Adrenal gland (tissue), 12 donors: Measurements from ENCODE around the gene CST9L. TPM values are rescaled to one million over a fixed set of nuclear protein-coding genes. Genes with fewer than 3 reads are reported as not detected.

ENCODE experiments used
- DNase-seq, 7 donors: peaks; one replicate each; pipeline ENCODE4 v3.0.0-alpha.2; 2019 to 2020
- H3K27ac ChIP-seq, 5 donors: fragments of 200-600 bp; sonication (generic) in 4 of 5; 1 replicate in 3 of 5; 2 replicates in 2 of 5; pipeline versions ENCODE4 v1.5.1 to v1.8.0; 2016 to 2020; ENCODE audit warnings: mild to moderate bottlenecking in 1 of 5
- H3K27me3 ChIP-seq: fragments of 200-600 bp; 2 replicates; pipeline ENCODE4 v1.8.0; 2021
- H3K36me3 ChIP-seq, 2 donors: fragments of 200-600 bp; replicated peaks in 1 of 2; 1 replicate in 1 of 2; 2 replicates in 1 of 2; pipeline versions ENCODE4 v1.5.1 to v1.8.0; 2018 to 2022
- H3K4me1 ChIP-seq, 2 donors: fragments of 200-600 bp; replicated peaks in 1 of 2; 1 replicate in 1 of 2; 2 replicates in 1 of 2; pipeline versions ENCODE4 v1.5.1 to v1.8.0; 2018 to 2021
- H3K4me3 ChIP-seq, 4 donors: fragments of 200-600 bp; sonication (generic) in 3 of 4; one replicate each; pipeline ENCODE4 v1.5.1; 2016 to 2018
- H3K9me3 ChIP-seq, 3 donors: fragments of 200-600 bp; sonication (generic) in 1 of 3; replicated peaks in 1 of 3; 1 replicate in 2 of 3; 2 replicates in 1 of 3; pipeline versions ENCODE4 v1.5.1 to v1.8.0; 2016 to 2021
- CTCF ChIP-seq, 6 experiments: fragments of 450-650 bp in 4 of 6; fragments of 200-600 bp in 2 of 6; sonication (generic) in 1 of 6; IDR thresholded peaks; 1 replicate in 5 of 6; 2 replicates in 1 of 6; pipeline versions ENCODE4 v1.5.1 to v1.8.0; 2016 to 2021; ENCODE audit warnings: antibody characterized with exemption in 6 of 6, mild to moderate bottlenecking in 2 of 6, moderate library complexity in 1 of 6
- POLR2A ChIP-seq, 2 donors: fragments of 450-650 bp; IDR thresholded peaks; one replicate each; pipeline ENCODE4 v1.6.1; 2017; ENCODE audit warnings: antibody characterized with exemption in 2 of 2, mild to moderate bottlenecking in 2 of 2, moderate library complexity in 1 of 2
- WGBS, 4 donors: extraction: QIAGEN DNeasy Blood & Tissue Kit in 2 of 4; methylation state at CpG; one replicate each; pipeline versions ENCODE4 v1.1.5 to v1.1.7; 2013 to 2017; 5-methylcytosine and 5-hydroxymethylcytosine counted together
- intact Hi-C, 2 donors: fragments of 100-400 bp; cut with DNase I; formaldehyde crosslinking; loops; one replicate each; pipeline versions ENCODE4 v1.14.1 to v1.15.0; 2022 to 2023
- polyA plus RNA-seq, 3 donors: library from polyadenylated mRNA; stranded (reverse); fragments of 200-250 nt in 2 of 3; fragments of 350-450 nt in 1 of 3; fragmentation: Illumina TruSeq in 1 of 3; extraction: RNeasy Lipid Tissue Mini Kit (QIAGEN cat#74804) in 1 of 3; gene quantifications; one replicate each; pipeline ENCODE4 v1.2.3, GENCODE V29; 2013 to 2014
- total RNA-seq, 9 donors: library from RNA; depleted of rRNA in 4 of 9; stranded (reverse); fragments of >200 nt in 4 of 9; fragments of 120-200 nt in 1 of 9; fragmentation: NEBNext Ultra II Directional in 1 of 9; extraction: Animal tissue kit (Norgen Biotek cat#: 25700) in 1 of 9; gene quantifications; one replicate each; pipeline versions ENCODE4 v1.1.0 to v1.2.4, GENCODE V29; 2013 to 2023
- donor health status: healthy with polysubstance abuse.
- donor health status: Bipolar disorder and iron deficiency.
- donor health status: DM: yes; HTN: yes; CAD: no.
- donor health status: DM: no; HTN: no; CAD: no.
- donor health status: DM: no; HTN: no; CAD: no.
- donor health status: DM: yes; HTN: yes; CAD: no.

Gene CST9L
- total and polyA plus RNA-seq, 12 donors: not detected

- no peak for DNase-seq
- Histone ChIP-seq H3K36me3 (no peaks in the 10 kb centered on the region), H3K27ac (no peak overlapping the region), H3K9me3 (no peaks in the 10 kb centered on the region), H3K4me3 (no peak overlapping the region), H3K27me3 (no peaks in the 10 kb centered on the region), H3K4me1 (peaks cover 0 to 6% of the 10 kb centered on the region in 2 donors)
- 70 to 89% (median 82%) methylated on average over 1 of the region's 1 CpG for WGBS, 4 donors
- TF ChIP-seq POLR2A (IDR thresholded peaks at IDR 0.05) (no peak), CTCF (IDR thresholded peaks at IDR 0.05) (no peak)
- intact Hi-C loops: no loop called here
Measured at GRCh38 chr20:23595941-23596340, 27.7 kb upstream of the CST9L start.

- Histone ChIP-seq H3K9me3 (no peaks in the 10 kb centered on the region), H3K27me3 (no peaks in the 10 kb centered on the region), H3K27ac (no peak overlapping the region), H3K36me3 (no peaks in the 10 kb centered on the region), H3K4me1 (no peaks in the 10 kb centered on the region), H3K4me3 (no peak overlapping the region)
- intact Hi-C loops: no loop called here
- no peak for TF ChIP-seq CTCF (IDR thresholded peaks at IDR 0.05)
- TF ChIP-seq POLR2A (IDR thresholded peaks at IDR 0.05): no peak
- WGBS, 4 donors: 82 to 92% (median 83%) methylated on average over 9 to 10 of the region's 10 CpGs
- no peak for DNase-seq
Measured at GRCh38 chr20:23588434-23589403, 20.4 kb upstream of the CST9L start.

GRCh38 chr20:23587631-23588030 is 19.3 kb upstream of the CST9L start:
- H3K4me1 ChIP-seq: no peaks in the 10 kb centered on the region
- H3K36me3 ChIP-seq: no peaks in the 10 kb centered on the region
- no peak for DNase-seq
- TF ChIP-seq CTCF (IDR thresholded peaks at IDR 0.05): no peak
- no peak for TF ChIP-seq POLR2A (IDR thresholded peaks at IDR 0.05)
- no peak overlapping the region for H3K4me3 ChIP-seq
- no peak overlapping the region for H3K27ac ChIP-seq
- H3K9me3 ChIP-seq: no peaks in the 10 kb centered on the region
- 74 to 77% (median 76%) methylated on average over 6 to 7 of the region's 7 CpGs for WGBS, 4 donors
- intact Hi-C loops: no loop called here
- H3K27me3 ChIP-seq: no peaks in the 10 kb centered on the region

GRCh38 chr20:23586735-23587525 is 18.6 kb upstream of the CST9L start:
- intact Hi-C loops: no loop called here
- DNase-seq: no peak

More at GRCh38 chr20:23586735-23587525, 18.6 kb upstream of the CST9L start:
- Histone ChIP-seq H3K4me1 (no peaks in the 10 kb centered on the region), H3K27ac (no peak overlapping the region), H3K36me3 (no peaks in the 10 kb centered on the region), H3K27me3 (no peaks in the 10 kb centered on the region), H3K4me3 (no peak overlapping the region), H3K9me3 (no peaks in the 10 kb centered on the region)
- TF ChIP-seq CTCF (IDR thresholded peaks at IDR 0.05): no peak
- no peak for TF ChIP-seq POLR2A (IDR thresholded peaks at IDR 0.05)
- WGBS, 4 donors: 66 to 80% (median 74%) methylated on average over 6 to 13 of the region's 13 CpGs
